Liver (tissue), 9 donors: Measurements from ENCODE around the gene SLIT1. TPM values are rescaled to one million over a fixed set of nuclear protein-coding genes. Genes with fewer than 3 reads are reported as not detected.

Experiments used
- DNase-seq: peaks from one replicate; pipeline ENCODE4 v3.0.0-alpha.2; 2017; ENCODE audit warnings: low spot score
- H3K27ac ChIP-seq, 2 donors: one replicate each; pipeline ENCODE4 v1.7.0; 2013; ENCODE audit warnings: inconsistent platforms in 2 of 2, low read length in 2 of 2, control low read depth in 1 of 2, low read depth in 1 of 2, mild to moderate bottlenecking in 1 of 2
- H3K27me3 ChIP-seq, 4 donors: one replicate each; pipeline versions ENCODE4 v1.6.1 to v1.7.0; 2013; ENCODE audit warnings: low read length in 3 of 4, inconsistent platforms in 1 of 4, mild to moderate bottlenecking in 1 of 4, moderate library complexity in 1 of 4; ENCODE audit not compliant: control insufficient read depth in 4 of 4, insufficient read depth in 4 of 4
- H3K36me3 ChIP-seq, 4 donors: one replicate each; pipeline versions ENCODE4 v1.6.1 to v1.7.0; 2013; ENCODE audit warnings: low read length in 3 of 4, mild to moderate bottlenecking in 3 of 4, low read depth in 1 of 4, moderate library complexity in 1 of 4; ENCODE audit not compliant: control insufficient read depth in 4 of 4, insufficient read depth in 3 of 4
- H3K4me1 ChIP-seq, 4 donors: one replicate each; pipeline versions ENCODE4 v1.6.1 to v1.7.0; 2013; ENCODE audit warnings: low read length in 3 of 4, mild to moderate bottlenecking in 3 of 4, moderate library complexity in 1 of 4; ENCODE audit not compliant: control insufficient read depth in 4 of 4, insufficient read depth in 4 of 4
- H3K4me3 ChIP-seq, 3 donors: one replicate each; pipeline versions ENCODE4 v1.6.1 to v1.7.0; 2013; ENCODE audit warnings: low read length in 3 of 3, control low read depth in 1 of 3, low read depth in 1 of 3, mild to moderate bottlenecking in 1 of 3
- H3K9ac ChIP-seq, 2 donors: one replicate each; pipeline ENCODE4 v1.7.0; 2013; ENCODE audit warnings: low read length in 2 of 2, mild to moderate bottlenecking in 2 of 2, moderate library complexity in 2 of 2, control low read depth in 1 of 2, low read depth in 1 of 2
- H3K9me3 ChIP-seq, 4 donors: one replicate each; pipeline versions ENCODE4 v1.6.1 to v1.7.0; 2013; ENCODE audit warnings: low read length in 3 of 4; ENCODE audit not compliant: control insufficient read depth in 4 of 4
- CTCF ChIP-seq: fragments of 150-350 bp; IDR thresholded peaks from 2 replicates; pipeline ENCODE4 v1.5.1; 2017; ENCODE audit warnings: improper control_type of control experiment, low read depth, low read length; ENCODE audit not compliant: missing input control
- EGR1 ChIP-seq, 2 donors: IDR thresholded peaks; 2 replicates each; pipeline ENCODE4 v1.6.1; 2016 to 2018; ENCODE audit warnings: antibody characterized with exemption in 2 of 2, low read depth in 2 of 2
- FOXA1 ChIP-seq: IDR thresholded peaks from 2 replicates; pipeline ENCODE4 v1.6.1; 2016; ENCODE audit warnings: antibody characterized with exemption
- FOXA2 ChIP-seq: IDR thresholded peaks from 2 replicates; pipeline ENCODE4 v1.6.1; 2016; ENCODE audit warnings: antibody characterized with exemption
- GABPA ChIP-seq, 2 donors: IDR thresholded peaks in 1 of 2; conservative IDR thresholded peaks in 1 of 2; 2 replicates each; pipeline ENCODE4 v1.6.1; 2016; ENCODE audit warnings: antibody characterized with exemption in 2 of 2, mild to moderate bottlenecking in 1 of 2, moderate library complexity in 1 of 2
- HNF4A ChIP-seq, 2 donors: conservative IDR thresholded peaks; 2 replicates each; pipeline ENCODE4 v1.6.1; 2016; ENCODE audit warnings: antibody characterized with exemption in 2 of 2, mild to moderate bottlenecking in 2 of 2
- HNF4G ChIP-seq: IDR thresholded peaks from 2 replicates; pipeline ENCODE4 v1.6.1; 2016; ENCODE audit warnings: antibody characterized with exemption
- JUND ChIP-seq, 2 donors: IDR thresholded peaks; 2 replicates each; pipeline ENCODE4 v1.6.1; 2016; ENCODE audit warnings: antibody characterized with exemption in 2 of 2
- NR2F2 ChIP-seq: IDR thresholded peaks from 2 replicates; pipeline ENCODE4 v1.6.1; 2016; ENCODE audit warnings: antibody characterized with exemption
- RAD21 ChIP-seq, 2 donors: IDR thresholded peaks; 2 replicates each; pipeline ENCODE4 v1.6.1; 2016; ENCODE audit warnings: antibody characterized with exemption in 2 of 2, mild to moderate bottlenecking in 2 of 2
- RXRA ChIP-seq, 2 donors: IDR thresholded peaks; 2 replicates each; pipeline ENCODE4 v1.6.1; 2017 to 2018; ENCODE audit warnings: antibody characterized with exemption in 2 of 2, mild to moderate bottlenecking in 1 of 2
- SP1 ChIP-seq: IDR thresholded peaks from 2 replicates; pipeline ENCODE4 v1.6.1; 2018; ENCODE audit warnings: antibody characterized with exemption, mild to moderate bottlenecking
- TAF1 ChIP-seq: conservative IDR thresholded peaks from 2 replicates; pipeline ENCODE4 v1.6.1; 2016; ENCODE audit warnings: antibody characterized with exemption, mild to moderate bottlenecking
- YY1 ChIP-seq: IDR thresholded peaks from 2 replicates; pipeline ENCODE4 v1.6.1; 2016; ENCODE audit warnings: antibody characterized with exemption, mild to moderate bottlenecking
- ZBTB33 ChIP-seq: IDR thresholded peaks from 2 replicates; pipeline ENCODE4 v1.6.1; 2016; ENCODE audit warnings: antibody characterized with exemption
- WGBS: extraction: QIAGEN DNeasy Blood & Tissue Kit; methylation state at CpG from one replicate; pipeline ENCODE4 v1.1.7; 2013; 5-methylcytosine and 5-hydroxymethylcytosine counted together
- polyA plus RNA-seq, 2 donors: library from polyadenylated mRNA; stranded (reverse) in 1 of 2; unstranded in 1 of 2; fragments of 200-250 nt in 1 of 2; fragments of >200 nt in 1 of 2; fragmentation: Nextera tagmentation in 1 of 2; extraction: Ambion mirVana in 1 of 2; gene quantifications; one replicate each; pipeline versions ENCODE4 v1.2.1 to v1.2.3, GENCODE V29; 2013 to 2015
- total RNA-seq, 2 donors: library from RNA; depleted of rRNA; stranded (reverse); fragments of >200 nt; gene quantifications; one replicate each; pipeline ENCODE4 v1.2.3, GENCODE V29; 2014
- TF ChIP-seq, protein P1 (sequence below): IDR thresholded peaks from 2 replicates; pipeline ENCODE4 v1.6.1; 2016; ENCODE audit warnings: antibody characterized with exemption
- TF ChIP-seq, protein P2 (sequence below): IDR thresholded peaks from 2 replicates; pipeline ENCODE4 v1.6.1; 2016; ENCODE audit warnings: antibody characterized with exemption, mild to moderate bottlenecking
- donor health status: healthy.
- donor health status: healthy.
- donor health status: healthy.
- donor health status: healthy.
- donor health status: healthy.

Gene SLIT1
- total and polyA plus RNA-seq, 4 donors: under 0.01 to 0.14 (median 0.06) TPM

- Histone ChIP-seq H3K27me3 (no peaks in the 10 kb centered on the region), H3K4me3 (no peak overlapping the region), H3K9me3 (no peaks in the 10 kb centered on the region), H3K4me1 (no peaks in the 10 kb centered on the region), H3K9ac (no peak overlapping the region), H3K27ac (no peak overlapping the region), H3K36me3 (no peaks in the 10 kb centered on the region)
- 82% methylated on average over 7 of the region's 7 CpGs for WGBS
- no peak for DNase-seq
- TF ChIP-seq RXRA (IDR thresholded peaks at IDR 0.05) (no peak), HNF4A (conservative IDR thresholded peaks at IDR 0.05) (no peak), TAF1 (no peak), JUND (IDR thresholded peaks at IDR 0.05) (no peak)
Observed at GRCh38 chr10:97049670-97050069, 136.1 kb downstream of the SLIT1 start.

DNA sequence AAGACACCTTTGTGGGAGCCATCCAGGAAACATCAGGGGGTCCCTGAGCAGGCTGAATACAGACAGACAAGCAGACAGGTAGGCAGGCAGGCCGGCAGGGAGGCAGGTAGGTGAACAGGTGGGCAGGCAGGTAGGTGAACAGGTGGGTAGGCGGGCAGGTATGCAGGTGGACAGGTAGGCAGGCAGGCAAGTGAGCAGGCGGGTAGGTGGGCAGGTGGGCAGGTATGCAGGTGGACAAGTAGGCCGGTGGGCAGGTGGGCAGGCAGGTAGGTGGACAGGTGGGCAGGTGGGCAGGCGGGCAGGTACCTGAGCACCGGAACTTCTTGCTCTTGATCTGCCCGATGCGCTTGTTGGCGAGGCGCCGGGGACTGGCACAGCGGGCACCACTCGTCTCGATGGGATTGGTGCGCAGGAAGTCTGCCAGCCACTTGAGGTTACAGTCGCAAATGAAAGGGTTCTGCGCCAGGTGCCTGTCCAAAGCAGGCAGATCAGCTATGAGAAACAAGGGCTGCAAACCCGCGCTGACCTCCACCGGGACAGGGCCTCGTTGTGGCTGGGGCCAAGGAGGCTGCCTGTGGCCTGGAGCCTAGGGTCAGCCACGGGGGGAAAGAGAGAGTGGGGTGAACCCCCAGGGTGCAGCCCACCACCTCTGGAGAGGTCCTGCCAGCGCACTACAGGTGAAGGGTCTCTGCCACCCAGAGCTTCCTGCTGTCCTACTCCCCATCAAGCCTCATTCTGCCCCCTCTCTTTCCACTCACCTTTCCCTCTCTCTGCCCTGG, 136.9 kb downstream of the SLIT1 start:
- 90% methylated on average over 23 of the region's 23 CpGs for WGBS
- Histone ChIP-seq H3K4me1 (no peaks in the 10 kb centered on the region), H3K9ac (no peak overlapping the region), H3K36me3 (no peaks in the 10 kb centered on the region), H3K27ac (no peak overlapping the region), H3K27me3 (no peaks in the 10 kb centered on the region), H3K4me3 (no peak overlapping the region), H3K9me3 (no peaks in the 10 kb centered on the region)
- TF ChIP-seq FOXA2 (no peak), EGR1 (IDR thresholded peaks at IDR 0.05; ENCODE audit: low read depth in 2 of 2) (no peak), ZBTB33 (no peak), RAD21 (IDR thresholded peaks at IDR 0.05) (no peak), FOXA1 (no peak), TAF1 (no peak), GABPA (IDR thresholded peaks at IDR 0.05 in 1 of 2, conservative IDR thresholded peaks at IDR 0.05 in 1 of 2) (no peak), HNF4G (no peak), JUND (IDR thresholded peaks at IDR 0.05) (no peak), RXRA (IDR thresholded peaks at IDR 0.05) (no peak), NR2F2 (no peak), YY1 (no peak), CTCF (no peak), SP1 (no peak)
- TF ChIP-seq, protein P1, sequence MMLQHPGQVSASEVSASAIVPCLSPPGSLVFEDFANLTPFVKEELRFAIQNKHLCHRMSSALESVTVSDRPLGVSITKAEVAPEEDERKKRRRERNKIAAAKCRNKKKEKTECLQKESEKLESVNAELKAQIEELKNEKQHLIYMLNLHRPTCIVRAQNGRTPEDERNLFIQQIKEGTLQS: no peak
- TF ChIP-seq, protein P2, sequence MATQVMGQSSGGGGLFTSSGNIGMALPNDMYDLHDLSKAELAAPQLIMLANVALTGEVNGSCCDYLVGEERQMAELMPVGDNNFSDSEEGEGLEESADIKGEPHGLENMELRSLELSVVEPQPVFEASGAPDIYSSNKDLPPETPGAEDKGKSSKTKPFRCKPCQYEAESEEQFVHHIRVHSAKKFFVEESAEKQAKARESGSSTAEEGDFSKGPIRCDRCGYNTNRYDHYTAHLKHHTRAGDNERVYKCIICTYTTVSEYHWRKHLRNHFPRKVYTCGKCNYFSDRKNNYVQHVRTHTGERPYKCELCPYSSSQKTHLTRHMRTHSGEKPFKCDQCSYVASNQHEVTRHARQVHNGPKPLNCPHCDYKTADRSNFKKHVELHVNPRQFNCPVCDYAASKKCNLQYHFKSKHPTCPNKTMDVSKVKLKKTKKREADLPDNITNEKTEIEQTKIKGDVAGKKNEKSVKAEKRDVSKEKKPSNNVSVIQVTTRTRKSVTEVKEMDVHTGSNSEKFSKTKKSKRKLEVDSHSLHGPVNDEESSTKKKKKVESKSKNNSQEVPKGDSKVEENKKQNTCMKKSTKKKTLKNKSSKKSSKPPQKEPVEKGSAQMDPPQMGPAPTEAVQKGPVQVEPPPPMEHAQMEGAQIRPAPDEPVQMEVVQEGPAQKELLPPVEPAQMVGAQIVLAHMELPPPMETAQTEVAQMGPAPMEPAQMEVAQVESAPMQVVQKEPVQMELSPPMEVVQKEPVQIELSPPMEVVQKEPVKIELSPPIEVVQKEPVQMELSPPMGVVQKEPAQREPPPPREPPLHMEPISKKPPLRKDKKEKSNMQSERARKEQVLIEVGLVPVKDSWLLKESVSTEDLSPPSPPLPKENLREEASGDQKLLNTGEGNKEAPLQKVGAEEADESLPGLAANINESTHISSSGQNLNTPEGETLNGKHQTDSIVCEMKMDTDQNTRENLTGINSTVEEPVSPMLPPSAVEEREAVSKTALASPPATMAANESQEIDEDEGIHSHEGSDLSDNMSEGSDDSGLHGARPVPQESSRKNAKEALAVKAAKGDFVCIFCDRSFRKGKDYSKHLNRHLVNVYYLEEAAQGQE: no peak
- DNase-seq: no peak
